ENCODE measurements around the gene VPS8.
"Not testable (repeated sequence)": the region's sequence is repeated elsewhere in the genome, so short reads cannot be mapped to it uniquely, and the experiment has no call there.

The VPS8 gene

DNA sequence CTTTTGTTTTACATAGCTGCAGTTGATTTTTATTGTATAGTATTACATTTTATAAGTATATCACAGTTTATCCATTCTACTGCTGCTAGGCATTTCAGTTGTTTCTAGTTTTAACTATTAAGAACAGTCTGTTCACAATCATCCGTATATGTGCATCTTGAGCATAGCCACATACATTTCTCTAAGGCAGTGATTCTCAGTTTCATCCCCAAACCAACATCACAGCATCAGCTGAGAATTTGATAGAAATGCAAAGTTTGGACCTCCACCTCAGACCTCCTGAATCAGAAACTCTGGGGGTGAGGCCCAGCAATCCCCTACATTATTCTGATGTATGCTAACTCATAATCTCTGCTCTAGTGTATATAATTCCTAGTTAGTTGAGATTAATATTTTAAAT, 120.8 kb downstream of the VPS8 start:
- DNase-seq, result no peak

DNA sequence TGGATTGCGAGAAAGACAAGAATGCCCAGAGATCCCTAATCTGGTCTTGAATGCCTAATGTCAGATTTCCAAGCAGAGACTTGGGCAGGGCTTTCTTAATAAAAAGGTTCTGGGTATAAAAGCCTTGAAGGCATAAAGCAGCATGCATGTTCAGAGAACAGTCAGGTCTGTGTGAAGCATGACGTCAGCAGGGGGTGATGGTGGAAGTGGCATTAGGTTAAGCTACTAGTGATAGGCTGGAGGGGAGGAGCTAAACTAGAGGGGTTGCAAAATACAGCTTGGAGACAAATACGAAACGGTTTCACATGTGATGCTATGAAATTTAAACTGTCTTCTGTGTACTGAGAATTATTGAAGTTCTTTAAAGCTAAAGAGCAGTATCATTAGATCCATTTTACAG, 125.6 kb downstream of the VPS8 start:
- DNase-seq, result no peak

DNA sequence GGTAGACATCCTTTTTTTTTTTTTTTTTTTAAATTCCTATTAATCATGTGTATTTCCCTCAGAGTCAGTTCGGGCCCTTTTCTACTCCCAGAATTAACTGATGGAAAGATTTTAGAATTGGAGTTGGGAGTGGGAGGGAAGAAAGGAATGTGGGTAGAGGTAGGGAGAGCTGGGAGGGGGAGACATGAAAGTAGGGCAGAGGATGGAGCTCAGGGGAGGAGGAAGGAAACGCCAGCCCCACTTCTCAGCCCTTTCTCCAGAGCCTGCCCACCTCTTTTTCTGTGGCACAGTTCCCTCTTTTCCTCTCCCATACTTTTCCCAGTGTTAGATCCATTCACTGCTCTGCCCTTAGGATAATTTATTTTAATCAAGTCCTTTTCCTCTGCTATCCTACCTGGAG, 129.4 kb downstream of the VPS8 start:
- DNase-seq, result no peak

DNA sequence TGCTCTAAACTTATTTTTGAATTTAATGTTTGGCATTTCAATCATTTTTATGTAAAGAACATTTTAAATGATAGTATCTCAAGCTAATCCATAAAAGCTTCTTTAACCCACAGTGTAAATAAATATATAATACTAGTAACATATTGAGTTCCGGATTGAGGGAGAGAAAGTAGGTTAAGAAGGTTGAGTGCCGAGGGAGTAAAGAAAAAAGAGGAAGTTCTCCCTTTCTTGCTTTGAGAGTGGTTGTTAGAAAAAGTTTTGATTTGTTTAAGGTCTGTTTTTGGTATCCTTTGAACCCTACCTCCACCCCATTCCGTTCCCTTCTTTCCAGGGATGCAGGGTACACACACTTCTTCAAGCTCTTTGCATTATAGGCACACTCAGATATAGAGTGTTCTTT, 130.8 kb downstream of the VPS8 start:
- DNase-seq, result no peak

DNA sequence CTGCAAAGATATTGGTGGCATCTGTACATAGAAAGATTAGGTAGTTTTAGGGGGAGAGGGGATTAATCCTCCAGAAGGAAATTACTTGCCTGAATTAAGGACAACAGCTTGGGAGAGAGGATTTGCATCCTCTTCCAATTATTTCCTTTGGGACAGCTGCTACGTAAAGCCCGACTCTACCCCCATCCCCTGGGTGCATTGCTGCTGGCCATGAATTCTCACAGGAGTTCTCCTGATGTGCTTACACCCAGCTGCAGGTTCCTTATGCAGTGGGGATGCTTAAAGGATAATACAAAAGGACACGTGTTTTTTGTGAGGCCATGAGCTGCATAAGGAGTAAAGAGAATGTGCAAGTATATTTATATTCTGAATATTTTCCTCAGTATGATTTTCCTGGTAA, 132.3 kb downstream of the VPS8 start:
- no peak for DNase-seq

DNA sequence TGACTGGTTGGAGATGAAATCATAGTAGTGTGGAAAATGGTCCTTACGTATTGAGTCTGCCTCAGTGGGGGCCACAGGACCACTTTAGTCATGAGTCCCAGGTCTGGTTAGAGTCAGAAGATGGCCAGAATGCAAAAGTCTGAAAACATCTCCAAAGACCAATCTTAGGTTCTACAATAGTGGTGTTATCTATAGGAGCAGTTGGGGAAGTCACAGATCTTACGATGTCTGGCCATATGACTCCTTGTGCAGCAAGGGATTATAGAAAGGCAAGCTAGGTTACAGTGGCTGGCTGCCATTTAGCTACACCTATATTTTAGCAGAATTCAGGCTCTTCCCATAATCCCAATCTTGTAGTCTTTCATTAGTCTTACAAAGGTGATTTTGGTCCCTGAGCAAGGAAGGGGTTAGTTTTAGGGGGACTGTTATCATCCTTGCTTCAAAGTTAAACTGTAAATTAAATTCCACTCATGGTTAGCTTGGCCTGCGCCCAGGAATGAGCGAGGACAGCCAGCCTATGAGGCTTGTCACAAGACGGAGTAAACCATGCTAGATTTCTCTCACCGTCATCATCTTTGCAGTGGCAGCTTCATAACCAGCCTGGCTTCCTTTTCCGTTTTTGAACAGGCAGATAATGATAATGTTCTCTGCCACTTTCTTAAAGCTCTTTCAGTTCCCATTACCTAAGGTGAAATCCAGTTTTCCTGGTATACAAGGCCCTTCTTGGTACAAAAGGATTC, 134.1 kb downstream of the VPS8 start:
- DNase-seq, result no peak

DNA sequence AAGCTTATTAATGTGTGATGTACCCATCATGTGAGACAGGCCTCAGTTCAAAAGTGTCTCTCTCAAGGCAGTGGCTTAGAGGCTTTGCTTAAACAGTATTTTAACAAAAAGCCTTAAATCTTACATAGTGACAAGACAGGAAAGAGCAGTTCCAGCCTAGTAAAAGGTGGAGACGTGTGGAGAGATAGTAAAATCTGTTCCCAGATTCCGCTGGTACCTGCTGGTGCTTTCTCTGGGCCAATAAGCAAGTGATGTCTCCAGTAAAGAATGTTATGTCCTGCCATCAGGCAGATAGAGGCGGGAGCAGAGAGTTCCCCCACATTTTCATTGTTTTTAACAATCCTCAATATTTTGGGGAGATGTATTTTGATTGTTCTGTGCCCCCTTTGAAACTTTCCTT, 135.0 kb downstream of the VPS8 start:
- no peak for DNase-seq

DNA sequence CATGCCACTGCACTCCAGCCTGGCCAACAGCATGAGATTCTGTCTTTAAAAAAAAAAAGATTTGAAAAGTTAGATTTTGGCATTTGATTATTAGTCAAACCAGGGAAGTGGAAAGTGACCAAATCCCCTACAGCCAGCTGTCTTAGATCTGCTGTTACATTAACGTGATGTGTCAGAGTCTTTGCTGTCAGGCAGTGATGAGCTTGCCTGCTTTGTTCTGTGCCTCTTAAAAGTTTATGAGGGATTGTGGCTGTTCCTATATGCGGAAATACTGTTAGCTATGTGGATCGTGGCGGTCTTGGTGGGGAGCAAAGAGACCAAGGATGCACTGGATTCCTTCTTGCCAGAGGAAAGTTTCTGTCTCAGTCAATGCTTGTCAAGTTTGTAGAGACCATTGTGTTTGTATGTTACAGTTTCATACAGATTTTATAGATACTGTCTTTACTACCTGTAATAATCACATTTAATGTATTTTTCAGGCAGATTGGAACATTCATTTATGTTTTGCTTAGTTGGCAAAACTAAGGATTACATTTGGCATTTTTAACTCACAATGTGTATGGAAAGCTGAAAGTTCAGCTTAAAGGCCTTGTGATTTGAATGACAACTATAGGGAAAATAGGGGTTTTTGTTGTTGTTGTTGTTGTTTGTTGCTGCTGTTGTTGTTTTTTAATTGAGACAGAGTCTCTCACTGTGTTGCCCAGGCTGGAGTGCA, 137.4 kb downstream of the VPS8 start:
- DNase-seq, result no peak

DNA sequence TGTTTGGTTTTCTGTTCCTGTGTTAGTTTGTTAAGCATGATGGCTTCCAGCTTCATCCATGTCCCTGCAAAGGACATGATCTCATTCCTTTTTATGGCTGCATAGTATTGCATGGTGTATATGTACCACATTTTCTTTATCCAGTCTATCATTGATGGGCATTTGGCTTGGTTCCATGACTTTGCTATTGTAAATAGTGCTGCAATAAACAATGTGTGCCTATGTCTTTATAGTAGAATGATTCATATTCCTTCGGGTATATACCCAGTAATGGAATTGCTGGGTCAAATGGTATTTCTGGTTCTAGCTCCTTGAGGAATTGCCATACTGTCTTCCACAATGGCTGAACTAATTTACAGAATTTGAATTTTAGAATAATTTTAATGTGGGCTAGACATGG, 138.8 kb downstream of the VPS8 start:
- not testable (repeated sequence) for DNase-seq

DNA sequence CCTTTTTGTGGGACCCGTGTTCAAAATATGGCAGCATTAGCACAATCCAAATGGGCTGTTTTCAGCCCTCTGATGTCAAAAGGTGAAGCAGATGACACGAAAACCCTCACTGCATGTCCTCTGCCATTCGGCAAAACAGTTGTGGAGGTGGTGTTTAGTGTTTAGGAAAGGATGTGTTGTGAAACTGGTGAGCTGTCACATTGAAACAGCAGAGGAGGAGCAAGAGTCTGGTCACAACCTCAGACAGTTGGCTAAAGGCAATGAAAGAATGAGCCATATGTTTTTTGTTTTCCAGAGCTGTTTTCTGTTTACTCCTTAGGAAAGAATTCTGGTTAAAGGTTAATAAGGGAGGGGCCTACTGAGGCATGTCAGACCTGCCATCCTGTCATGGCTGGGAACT, 140.7 kb downstream of the VPS8 start:
- DNase-seq, result no peak

DNA sequence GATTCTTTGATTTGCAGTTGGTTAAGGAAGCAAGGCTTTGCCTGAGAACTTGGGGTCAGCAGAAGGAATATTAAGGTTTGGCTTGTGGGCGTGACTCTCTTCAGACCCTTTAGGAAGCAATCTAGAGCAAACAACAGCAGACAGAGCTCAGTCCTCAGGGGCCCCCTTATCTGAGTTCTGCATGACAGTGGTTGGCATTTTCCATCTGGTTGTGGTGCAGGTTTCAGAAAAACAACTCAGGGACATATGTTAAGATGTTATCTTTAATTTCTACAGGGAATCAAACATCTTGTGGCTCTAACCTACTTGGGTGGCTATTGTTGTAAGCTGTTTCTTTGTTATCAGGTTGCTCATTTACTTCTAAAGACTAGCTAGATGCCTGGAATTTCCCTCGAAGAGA, 141.4 kb downstream of the VPS8 start:
- no peak for DNase-seq

DNA sequence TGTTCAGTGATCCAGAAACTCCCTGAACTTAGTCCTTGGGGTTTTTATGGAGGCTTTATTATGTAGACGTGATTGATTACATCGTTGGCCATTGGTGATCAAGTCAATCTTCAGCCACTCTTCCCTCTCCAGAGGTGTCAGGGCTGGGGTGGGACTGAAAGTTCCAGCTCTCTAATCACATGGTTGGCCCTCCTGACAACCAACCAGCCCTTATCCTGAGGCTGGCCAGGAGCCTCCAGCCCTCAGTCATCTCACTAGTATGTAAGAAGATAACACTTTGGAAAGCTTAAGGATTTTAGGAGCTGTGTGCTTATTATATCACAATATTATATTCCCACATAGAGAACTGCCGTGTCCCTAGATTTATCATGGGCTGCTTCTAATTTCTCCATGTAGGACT, 142.3 kb downstream of the VPS8 start:
- DNase-seq, result no peak

DNA sequence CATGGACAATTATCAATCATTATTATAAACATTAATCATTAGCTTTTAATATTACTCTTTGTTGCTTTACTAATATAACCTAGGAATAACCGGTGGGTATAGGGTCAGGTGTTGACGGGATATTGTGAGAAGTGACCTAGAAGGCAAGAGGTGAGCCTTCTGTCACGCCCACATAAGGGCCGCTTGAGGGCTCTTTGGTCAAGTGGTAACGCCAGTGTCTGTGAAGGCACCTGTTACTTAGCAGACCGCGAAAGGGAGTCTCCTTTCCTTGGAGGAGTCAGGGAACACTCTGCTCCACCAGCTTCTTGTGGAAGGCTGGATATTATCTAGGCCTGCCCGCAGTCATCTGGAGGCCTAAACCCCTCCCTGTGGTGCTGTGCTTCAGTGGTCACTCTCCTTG, 142.9 kb downstream of the VPS8 start:
- DNase-seq, result not testable (repeated sequence)

DNA sequence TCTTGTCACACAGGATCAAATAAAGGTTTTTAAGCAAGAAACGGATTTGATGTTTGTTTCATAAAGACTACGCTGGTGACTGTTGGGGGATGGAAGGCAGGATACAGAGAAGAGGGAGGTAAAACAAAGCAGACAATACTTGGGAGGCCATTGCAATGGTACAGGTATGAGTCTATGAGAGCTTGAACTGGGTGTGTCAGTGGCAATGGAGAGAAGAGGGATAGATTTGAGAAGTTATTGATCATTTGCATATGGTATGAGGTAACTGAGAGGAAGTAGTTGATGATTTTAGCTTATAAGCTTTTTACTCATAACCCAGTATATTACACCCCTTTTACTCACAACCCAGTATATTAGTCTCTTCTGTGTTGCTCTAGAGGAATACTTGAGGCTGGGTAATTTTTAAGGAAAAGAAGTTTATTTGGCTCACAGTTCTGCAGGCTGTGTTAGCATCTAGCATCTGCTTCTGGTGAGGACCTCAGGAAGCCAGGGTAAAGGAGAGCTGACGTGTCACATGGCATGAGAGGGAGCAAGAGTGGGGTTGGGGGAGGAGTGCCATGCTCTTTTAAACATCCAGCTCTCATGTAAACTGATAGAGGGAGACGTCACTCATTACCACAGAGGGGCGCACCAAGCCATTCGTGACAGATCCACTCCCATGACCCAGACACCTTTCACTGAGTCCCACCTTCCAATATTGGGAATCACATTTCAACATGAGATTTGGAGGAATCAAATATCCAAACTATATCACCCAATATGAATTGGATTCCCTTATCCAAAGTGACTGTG, 153.9 kb downstream of the VPS8 start:
- no peak for DNase-seq

DNA sequence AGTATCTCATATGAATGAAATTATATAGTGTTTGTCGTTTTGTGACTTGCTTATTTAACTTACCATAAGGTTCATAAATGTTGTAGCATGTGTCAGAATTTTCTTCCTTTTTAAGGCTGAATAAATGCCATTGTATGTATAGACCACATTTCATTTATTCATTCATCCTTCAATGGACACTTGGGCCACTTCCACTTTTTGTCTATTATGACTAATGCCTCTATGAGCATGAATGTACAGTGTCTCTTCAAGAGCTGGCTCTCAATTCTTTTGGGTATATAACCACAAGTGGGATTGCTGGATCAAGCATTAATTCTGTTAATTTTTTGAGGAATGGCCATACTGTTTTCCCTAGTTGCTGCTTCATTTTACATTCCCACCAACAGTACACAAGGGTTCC, 156.1 kb downstream of the VPS8 start:
- DNase-seq, result no peak

DNA sequence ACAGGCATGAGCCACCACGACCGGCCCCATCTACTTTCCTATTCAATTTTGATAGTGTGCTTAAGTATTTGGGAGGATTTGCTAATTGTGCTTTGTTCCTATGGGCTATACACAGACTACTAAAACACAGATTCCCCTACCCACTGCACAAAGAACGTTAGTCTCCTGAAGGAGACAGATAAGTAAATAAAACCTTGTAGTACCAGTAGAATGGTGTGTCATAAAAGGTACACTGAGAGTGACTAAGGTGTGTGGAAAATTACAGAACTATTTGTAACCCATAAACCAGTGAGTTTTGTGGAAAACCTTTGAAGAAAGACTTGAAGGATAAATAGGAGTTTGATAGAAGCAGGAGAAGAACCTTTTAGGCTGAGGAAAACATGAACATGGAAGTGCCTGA, 158.2 kb downstream of the VPS8 start:
- DNase-seq, result no peak

DNA sequence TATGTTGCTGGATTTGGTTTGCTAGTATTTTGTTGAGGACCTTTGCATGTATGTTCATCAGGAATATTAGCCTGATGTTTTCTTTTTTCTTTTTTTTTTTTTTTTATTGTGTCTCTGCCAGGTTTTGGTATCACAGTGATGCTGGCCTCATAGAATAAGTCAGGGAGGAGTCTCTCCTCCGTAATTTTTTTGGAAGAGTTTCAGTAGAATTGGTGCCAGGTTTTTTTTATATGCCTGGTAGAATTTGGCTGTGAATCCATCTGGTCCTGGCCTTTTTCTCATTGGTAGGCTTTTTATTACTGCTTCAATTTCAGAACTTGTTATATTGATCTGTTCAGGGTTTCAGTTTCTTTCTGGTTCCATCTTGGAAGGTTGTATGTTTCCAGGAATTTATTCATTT, 165.8 kb downstream of the VPS8 start:
- DNase-seq, result no peak

DNA sequence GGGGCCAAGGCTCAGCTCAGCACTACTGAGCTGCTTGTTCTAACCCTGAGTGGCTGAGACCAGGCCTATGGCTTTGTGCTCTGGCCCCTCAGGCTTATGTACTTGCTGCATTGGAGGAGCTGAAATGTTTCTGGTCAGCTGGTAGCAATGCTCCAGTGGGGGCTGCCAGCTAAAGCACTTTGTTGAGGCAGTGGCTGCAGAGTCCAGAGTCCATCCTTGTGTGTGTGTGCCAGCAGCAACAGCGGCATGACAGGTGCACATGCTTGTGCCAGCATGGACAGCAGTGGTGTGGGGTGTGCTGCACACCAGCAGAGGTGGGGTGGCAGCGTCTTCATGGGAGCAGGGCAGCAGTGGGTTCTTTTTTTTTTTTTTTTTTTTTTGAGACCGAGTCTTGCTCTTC, 169.1 kb downstream of the VPS8 start:
- DNase-seq, result no peak

DNA sequence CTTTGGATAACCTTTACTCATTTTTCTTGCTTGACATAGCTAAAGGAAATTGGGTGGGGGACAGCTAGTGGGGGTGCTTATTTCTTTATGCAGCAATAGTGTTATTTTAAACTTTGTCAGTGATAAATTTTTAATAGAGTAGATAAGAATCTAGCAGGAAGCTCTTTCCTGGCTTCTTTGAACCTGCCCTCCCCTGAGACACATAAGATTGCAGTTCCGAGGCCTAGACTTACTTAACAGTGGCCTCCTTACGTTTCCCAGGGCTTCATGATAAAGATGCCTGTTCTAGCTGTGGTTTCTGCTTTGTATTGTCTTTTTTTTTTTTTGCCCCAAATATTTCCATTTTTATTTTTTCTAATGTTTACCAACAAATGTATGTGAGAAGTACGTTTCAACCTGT, 170.1 kb downstream of the VPS8 start:
- DNase-seq, result no peak

DNA sequence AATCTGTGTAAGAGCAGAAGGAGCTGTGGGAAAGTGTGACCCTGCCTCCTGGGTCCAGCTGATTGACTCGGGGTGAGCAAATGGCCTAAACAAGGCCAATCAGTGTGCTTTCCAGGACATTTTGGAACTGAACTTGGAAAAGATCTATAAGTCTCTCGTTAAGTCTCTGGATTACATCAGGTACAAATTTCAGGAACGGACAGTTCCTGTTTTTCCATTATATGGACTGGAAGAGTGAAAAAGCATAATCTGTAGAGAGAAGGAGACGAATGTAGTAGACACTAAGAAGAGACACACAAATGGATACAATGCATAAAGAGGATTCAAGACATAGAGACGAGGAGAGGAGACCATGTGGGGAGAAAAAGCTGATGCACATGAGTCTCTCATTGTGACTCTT, 173.6 kb downstream of the VPS8 start:
- DNase-seq, result no peak

DNA sequence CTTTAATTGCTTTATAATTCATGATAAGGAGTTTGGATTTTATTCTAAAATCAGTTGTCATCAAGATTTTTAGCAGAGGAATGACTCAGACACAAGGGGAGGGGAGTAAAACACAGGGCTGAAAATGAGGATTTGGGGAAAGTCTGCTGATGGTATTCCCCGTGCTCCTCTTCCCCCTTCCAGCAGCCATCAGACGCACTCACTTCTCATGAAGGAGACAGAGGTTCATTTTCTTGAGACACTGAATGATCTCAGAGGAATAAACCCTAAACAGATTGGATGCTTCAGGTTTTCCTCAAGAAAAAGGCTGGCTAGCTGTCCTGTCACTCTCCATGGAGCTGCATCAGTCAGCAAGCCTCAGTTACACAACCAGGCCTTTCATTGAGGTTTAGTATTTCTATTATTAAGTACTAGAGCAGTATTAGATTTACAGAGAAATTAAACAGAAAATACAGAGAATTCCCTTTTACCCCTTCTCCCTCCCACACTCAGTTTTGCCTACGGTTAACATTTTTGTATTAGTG, 174.5 kb downstream of the VPS8 start:
- no peak for DNase-seq

DNA sequence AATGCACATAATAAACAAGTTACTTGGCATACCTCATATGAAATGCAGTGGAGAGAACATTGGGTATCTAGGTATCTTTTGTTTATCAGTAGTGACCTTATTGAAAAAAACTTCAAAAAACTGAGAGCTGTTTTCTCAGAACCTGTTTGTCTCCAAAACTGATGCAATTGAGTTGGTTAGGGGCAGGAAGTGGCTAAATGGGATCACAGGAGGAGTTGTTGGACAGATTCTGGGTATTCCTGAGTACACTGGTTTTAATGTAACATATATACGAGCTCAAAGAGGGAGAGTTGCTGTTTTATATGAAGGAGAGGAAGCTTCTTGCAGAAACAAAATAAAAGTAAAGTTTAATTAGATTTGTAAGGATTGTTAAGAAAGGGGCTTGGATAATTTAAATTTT, 181.4 kb downstream of the VPS8 start:
- no peak for DNase-seq

DNA sequence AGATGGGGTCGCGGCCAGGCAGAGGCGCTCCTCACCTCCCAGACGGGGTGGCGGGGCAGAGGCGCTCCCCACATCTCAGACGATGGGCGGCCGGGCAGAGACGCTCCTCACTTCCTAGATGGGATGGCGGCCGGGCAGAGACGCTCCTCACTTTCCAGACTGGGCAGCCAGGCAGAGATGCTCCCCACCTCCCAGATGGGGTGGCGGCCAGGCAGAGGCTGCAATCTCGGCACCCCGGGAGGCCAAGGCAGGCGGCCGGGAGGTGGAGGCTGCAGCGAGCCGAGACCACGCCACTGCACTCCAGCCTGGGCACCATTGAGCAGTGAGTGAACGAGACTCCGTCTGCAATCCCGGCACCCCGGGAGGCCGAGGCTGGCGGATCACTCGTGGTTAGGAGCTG, 191.9 kb downstream of the VPS8 start:
- not testable (repeated sequence) for DNase-seq

DNA sequence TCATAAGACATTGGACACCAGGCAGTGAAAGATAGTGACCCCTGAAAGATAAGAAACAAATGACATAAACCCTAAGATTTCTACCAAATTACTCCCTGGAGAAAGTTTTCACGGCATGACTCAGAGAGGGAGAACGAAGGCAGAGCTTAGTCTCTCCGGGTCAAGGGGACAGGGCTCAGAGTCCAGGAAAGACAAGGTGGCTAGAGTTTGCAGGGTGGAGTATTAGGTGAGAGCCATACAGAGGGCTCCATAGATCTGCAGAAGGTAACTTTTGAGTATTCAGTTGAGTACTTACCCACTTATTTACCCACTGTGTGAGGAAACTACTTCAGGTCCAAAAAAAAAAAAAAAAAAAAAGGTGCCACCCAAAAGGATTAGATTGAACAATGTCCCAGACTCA, 197.7 kb downstream of the VPS8 start:
- no peak for DNase-seq
